CD14-positive monocyte (primary cell): ENCODE measurements around the gene MX2. TPM values are rescaled to one million over a fixed set of nuclear protein-coding genes. Genes with fewer than 3 reads are reported as not detected.

Experiments used
- DNase-seq, 3 donors: peaks; one replicate each; pipeline ENCODE4 v3.0.0-alpha.2; 2011 to 2022
- H2AFZ ChIP-seq: 2 replicates; pipeline ENCODE4 v1.6.0; 2012; ENCODE audit warnings: mild to moderate bottlenecking, low read depth, low read length, inconsistent platforms; ENCODE audit not compliant: insufficient read depth, poor library complexity, severe bottlenecking
- H3K27ac ChIP-seq, 2 donors: 1 replicate in 1 of 2; 2 replicates in 1 of 2; pipeline ENCODE4 v1.5.1; 2012 to 2013; ENCODE audit warnings: low read length in 2 of 2, control low read depth in 1 of 2, inconsistent platforms in 1 of 2, low read depth in 1 of 2, mild to moderate bottlenecking in 1 of 2
- H3K27me3 ChIP-seq, 2 donors: one replicate each; pipeline versions ENCODE4 v1.6.0 to v1.6.1; 2011 to 2013; ENCODE audit warnings: low read length in 2 of 2; ENCODE audit not compliant: control insufficient read depth in 2 of 2, insufficient read depth in 2 of 2
- H3K36me3 ChIP-seq, 2 donors: replicated peaks in 1 of 2; 1 replicate in 1 of 2; 2 replicates in 1 of 2; pipeline versions ENCODE4 v1.5.1 to v1.6.1; 2012 to 2013; ENCODE audit warnings: low read length in 2 of 2, control low read depth in 1 of 2, inconsistent platforms in 1 of 2, mild to moderate bottlenecking in 1 of 2; ENCODE audit not compliant: insufficient read depth in 2 of 2, control insufficient read depth in 1 of 2
- H3K4me1 ChIP-seq, 2 donors: 1 replicate in 1 of 2; 2 replicates in 1 of 2; pipeline versions ENCODE4 v1.5.1 to v1.6.1; 2012 to 2013; ENCODE audit warnings: low read length in 2 of 2, control low read depth in 1 of 2, inconsistent platforms in 1 of 2, mild to moderate bottlenecking in 1 of 2, moderate library complexity in 1 of 2; ENCODE audit not compliant: insufficient read depth in 2 of 2, control insufficient read depth in 1 of 2
- H3K4me2 ChIP-seq: replicated peaks from 2 replicates; pipeline ENCODE3; 2012; ENCODE audit warnings: low read length, moderate library complexity, mild to moderate bottlenecking; ENCODE audit not compliant: poor library complexity, severe bottlenecking; ENCODE audit errors: extremely low read depth
- H3K4me3 ChIP-seq, 3 experiments: fragments of 200-600 bp in 1 of 3; sonication (generic) in 1 of 3; replicated peaks in 1 of 3; 1 replicate in 2 of 3; 2 replicates in 1 of 3; pipeline ENCODE4 v1.5.1; 2011 to 2013; ENCODE audit warnings: low read length in 3 of 3, mild to moderate bottlenecking in 3 of 3, control low read depth in 2 of 3, low read depth in 2 of 3, inconsistent platforms in 1 of 3, moderate library complexity in 1 of 3
- H3K79me2 ChIP-seq: 2 replicates; pipeline ENCODE4 v1.6.0; 2012; ENCODE audit warnings: mild to moderate bottlenecking, control low read depth, inconsistent platforms, low read length, moderate library complexity; ENCODE audit not compliant: insufficient read depth
- H3K9ac ChIP-seq: 2 replicates; pipeline ENCODE4 v1.6.0; 2017; ENCODE audit warnings: low read length, mild to moderate bottlenecking; ENCODE audit not compliant: insufficient read depth, poor library complexity, severe bottlenecking
- H3K9me3 ChIP-seq, 2 donors: replicated peaks in 1 of 2; 1 replicate in 1 of 2; 2 replicates in 1 of 2; pipeline versions ENCODE4 v1.5.1 to v1.6.1; 2012 to 2013; ENCODE audit warnings: low read length in 2 of 2, control low read depth in 1 of 2; ENCODE audit not compliant: control insufficient read depth in 1 of 2, insufficient read depth in 1 of 2
- H4K20me1 ChIP-seq: 2 replicates; pipeline ENCODE4 v1.6.0; 2012; ENCODE audit warnings: mild to moderate bottlenecking, low read length, control low read depth, moderate library complexity; ENCODE audit not compliant: insufficient read depth
- H3K27ac Mint-ChIP-seq, 7 donors: one replicate each; pipeline ENCODE4 v1.8.0; 2020; ENCODE audit warnings: mild to moderate bottlenecking in 7 of 7, mixed read lengths in 7 of 7, moderate library complexity in 6 of 7, inconsistent platforms in 2 of 7
- H3K27me3 Mint-ChIP-seq, 3 donors: one replicate each; pipeline ENCODE4 v1.8.0; 2021 to 2022; ENCODE audit warnings: low read depth in 3 of 3, mild to moderate bottlenecking in 3 of 3, mixed read lengths in 3 of 3, moderate library complexity in 3 of 3, inconsistent platforms in 1 of 3
- H3K36me3 Mint-ChIP-seq, 2 donors: one replicate each; pipeline ENCODE4 v1.8.0; 2020; ENCODE audit warnings: mixed read lengths in 2 of 2, inconsistent platforms in 1 of 2, mild to moderate bottlenecking in 1 of 2
- H3K4me1 Mint-ChIP-seq: one replicate; pipeline ENCODE4 v1.8.0; 2020; ENCODE audit warnings: mild to moderate bottlenecking, mixed read lengths
- H3K4me3 Mint-ChIP-seq, 2 donors: one replicate each; pipeline ENCODE4 v1.8.0; 2020; ENCODE audit warnings: mild to moderate bottlenecking in 2 of 2, mixed read lengths in 2 of 2, moderate library complexity in 1 of 2
- H3K9me3 Mint-ChIP-seq, 7 donors: one replicate each; pipeline ENCODE4 v1.8.0; 2020 to 2022; ENCODE audit warnings: mixed read lengths in 7 of 7, mild to moderate bottlenecking in 6 of 7, moderate library complexity in 6 of 7, inconsistent platforms in 2 of 7
- WGBS: methylation state at CpG from one replicate; pipeline ENCODE4 v1.1.5; 2013; ENCODE audit warnings: missing lambda C conversion rate; ENCODE audit not compliant: insufficient coverage; 5-methylcytosine and 5-hydroxymethylcytosine counted together
- intact Hi-C, 2 donors: fragments of 100-400 bp; cut with micrococcal nuclease; formaldehyde crosslinking; loops; one replicate each; pipeline versions ENCODE4 v1.15.0 to v1.15.1; 2023
- polyA plus RNA-seq, 3 donors: library from polyadenylated mRNA; depleted of rRNA in 1 of 3; unstranded in 2 of 3; stranded (reverse) in 1 of 3; fragments of 300-500 nt in 2 of 3; fragments of >200 nt in 1 of 3; fragmentation: Illumina TruSeq in 2 of 3; gene quantifications; 1 replicate in 2 of 3; 2 replicates in 1 of 3; pipeline ENCODE4 v1.2.3, GENCODE V29; 2012 to 2021
- TF ChIP-seq, protein P1 (sequence below): fragments of 200-600 bp; IDR thresholded peaks from one replicate; pipeline ENCODE4 v1.8.0; 2022; ENCODE audit warnings: antibody characterized with exemption, mild to moderate bottlenecking

Gene MX2
- polyA plus RNA-seq, 3 donors: 43.1 to 79.4 (median 50.3) TPM

DNA sequence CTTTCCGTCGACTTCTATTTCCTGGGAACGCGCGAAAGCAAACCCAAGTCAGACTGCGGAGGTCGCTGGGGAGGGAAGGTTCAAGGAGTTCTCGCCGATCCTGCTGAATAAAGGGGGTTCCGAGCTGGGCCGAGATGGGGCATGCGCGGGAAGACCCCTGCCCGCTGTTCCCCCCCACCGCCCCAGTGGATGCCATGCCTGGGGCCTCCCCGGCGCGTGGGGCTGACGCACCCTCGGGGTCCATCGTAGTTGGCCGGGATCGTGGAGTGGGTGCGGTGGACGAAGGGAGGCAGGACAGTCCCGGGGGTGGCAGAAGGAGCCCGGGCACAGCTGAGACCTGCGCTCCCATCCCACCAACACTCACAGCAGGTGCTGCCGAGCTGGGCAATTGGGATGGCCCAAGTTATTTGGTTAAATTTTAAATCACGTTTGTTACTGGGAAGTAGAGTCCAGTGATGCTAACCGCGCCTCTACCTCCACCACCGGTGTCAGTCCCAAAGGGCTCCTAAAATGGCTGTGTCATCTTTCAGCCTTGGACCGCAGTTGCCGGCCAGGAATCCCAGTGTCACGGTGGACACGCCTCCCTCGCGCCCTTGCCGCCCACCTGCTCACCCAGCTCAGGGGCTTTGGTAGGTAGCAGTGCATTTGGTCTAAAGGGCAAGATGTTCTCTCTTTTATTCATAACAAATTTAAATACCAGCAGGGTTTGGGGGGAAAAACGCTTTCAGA lies 65.0 kb downstream of the MX2 start:
- Histone ChIP-seq H3K4me1 (peaks cover 33 to 46% of the 10 kb centered on the region in 2 donors), H3K27me3 (peaks cover 0 to 7% of the 10 kb centered on the region in 2 donors), H3K79me2 (no peaks in the 10 kb centered on the region), H2AFZ (peak overlapping the region; percentile 86), H4K20me1 (peaks cover 4% of the 10 kb centered on the region), H3K9me3 (no peaks in the 10 kb centered on the region), H3K4me2 (peak overlapping the region; percentile 92), H3K4me3 (peak overlapping the region; percentile 83 to 93 (median 88)), H3K9ac (peak overlapping the region; percentile 75), H3K36me3 (peaks cover 30 to 39% of the 10 kb centered on the region in 2 donors), H3K27ac (peak overlapping the region in 1 of 2 donors; percentile 81)
- WGBS: 22% methylated on average over 27 of the region's 41 CpGs
- peaks cover 2 to 16% (median 12%) of the 10 kb centered on the region in 3 donors for H3K27me3 Mint-ChIP-seq
- DNase-seq: no peak
- peak overlapping the region; percentile 97 for H3K4me3 Mint-ChIP-seq
- H3K4me1 Mint-ChIP-seq: peaks cover 59% of the 10 kb centered on the region
- intact Hi-C loops: loop anchor here in 1 of 2 donors (5.0 kb wide), 1 partner anchor 65 kb away; the partner anchor contains the start of gene MX2
- peaks cover 0 to 3% (median 0%) of the 10 kb centered on the region in 7 donors for H3K9me3 Mint-ChIP-seq
- TF ChIP-seq, protein P1, sequence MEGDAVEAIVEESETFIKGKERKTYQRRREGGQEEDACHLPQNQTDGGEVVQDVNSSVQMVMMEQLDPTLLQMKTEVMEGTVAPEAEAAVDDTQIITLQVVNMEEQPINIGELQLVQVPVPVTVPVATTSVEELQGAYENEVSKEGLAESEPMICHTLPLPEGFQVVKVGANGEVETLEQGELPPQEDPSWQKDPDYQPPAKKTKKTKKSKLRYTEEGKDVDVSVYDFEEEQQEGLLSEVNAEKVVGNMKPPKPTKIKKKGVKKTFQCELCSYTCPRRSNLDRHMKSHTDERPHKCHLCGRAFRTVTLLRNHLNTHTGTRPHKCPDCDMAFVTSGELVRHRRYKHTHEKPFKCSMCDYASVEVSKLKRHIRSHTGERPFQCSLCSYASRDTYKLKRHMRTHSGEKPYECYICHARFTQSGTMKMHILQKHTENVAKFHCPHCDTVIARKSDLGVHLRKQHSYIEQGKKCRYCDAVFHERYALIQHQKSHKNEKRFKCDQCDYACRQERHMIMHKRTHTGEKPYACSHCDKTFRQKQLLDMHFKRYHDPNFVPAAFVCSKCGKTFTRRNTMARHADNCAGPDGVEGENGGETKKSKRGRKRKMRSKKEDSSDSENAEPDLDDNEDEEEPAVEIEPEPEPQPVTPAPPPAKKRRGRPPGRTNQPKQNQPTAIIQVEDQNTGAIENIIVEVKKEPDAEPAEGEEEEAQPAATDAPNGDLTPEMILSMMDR: no peak
- peak overlapping the region in 4 of 7 donors; percentile 57 to 95 (median 92) for H3K27ac Mint-ChIP-seq
- H3K36me3 Mint-ChIP-seq: peaks cover 41 to 51% of the 10 kb centered on the region in 2 donors

DNA sequence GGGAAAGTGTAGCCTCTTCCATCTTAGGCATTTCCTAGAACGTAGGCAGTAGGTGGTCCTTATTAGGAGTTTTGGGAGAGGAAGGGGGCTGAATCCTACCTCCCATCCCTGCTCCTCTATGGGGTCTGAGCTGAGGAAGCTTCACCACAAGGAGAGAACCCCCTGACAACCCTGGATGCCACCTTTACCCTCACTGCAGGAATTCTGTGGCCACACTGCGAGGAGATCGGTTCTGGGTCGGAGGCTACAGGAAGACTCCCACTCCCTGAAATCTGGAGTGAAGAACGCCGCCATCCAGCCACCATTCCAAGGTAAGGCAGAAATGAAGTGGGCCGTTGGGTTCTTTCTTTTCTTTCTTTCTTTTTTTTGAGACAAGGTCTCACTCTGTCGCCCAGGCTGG lies 65.7 kb downstream of the MX2 start:
- peaks cover 4% of the 10 kb centered on the region for H4K20me1 ChIP-seq
- intact Hi-C loops: loop anchor here in 1 of 2 donors (5.0 kb wide), 1 partner anchor 65 kb away; the partner anchor contains the start of gene MX2
- TF ChIP-seq, protein P1: no peak
- H3K4me1 ChIP-seq: peaks cover 33 to 44% of the 10 kb centered on the region in 2 donors
- peak overlapping the region in 2 of 7 donors; percentile 14 to 40 for H3K27ac Mint-ChIP-seq
- no peak overlapping the region for H3K27ac ChIP-seq
- no peaks in the 10 kb centered on the region for H3K9me3 ChIP-seq
- peaks cover 2 to 16% (median 12%) of the 10 kb centered on the region in 3 donors for H3K27me3 Mint-ChIP-seq
- peaks cover 56% of the 10 kb centered on the region for H3K4me1 Mint-ChIP-seq
- no peak overlapping the region for H2AFZ ChIP-seq
- H3K4me3 ChIP-seq: no peak overlapping the region
- no peaks in the 10 kb centered on the region for H3K79me2 ChIP-seq
- peak overlapping the region; percentile 97 for H3K4me3 Mint-ChIP-seq
- WGBS: 100% methylated on average over 3 of the region's 8 CpGs
- peaks cover 0 to 3% (median 0%) of the 10 kb centered on the region in 7 donors for H3K9me3 Mint-ChIP-seq
- H3K27me3 ChIP-seq: peaks cover 0 to 7% of the 10 kb centered on the region in 2 donors
- DNase-seq: no peak
- H3K36me3 ChIP-seq: peaks cover 37 to 46% of the 10 kb centered on the region in 2 donors
- peak overlapping the region; percentile 92 for H3K4me2 ChIP-seq
- no peak overlapping the region for H3K9ac ChIP-seq
- H3K36me3 Mint-ChIP-seq: peaks cover 45 to 56% of the 10 kb centered on the region in 2 donors
